Measurements from ENCODE around the gene GOLGA2.

The GOLGA2 gene

GRCh38 chr9:128260340-128260739 is 15.5 kb downstream of the GOLGA2 start:
- in situ Hi-C loops (cut with HindIII; ENCODE audit: low sequenced_read_pairs), result no loop called here

- in situ Hi-C loops (cut with HindIII; ENCODE audit: low sequenced_read_pairs), result no loop called here
These were observed 16.7 kb downstream of the GOLGA2 start for GRCh38 chr9:128259156-128259555.

- in situ Hi-C loops (cut with HindIII; ENCODE audit: low sequenced_read_pairs), result no loop called here
These were observed 17.5 kb downstream of the GOLGA2 start for GRCh38 chr9:128258326-128258725.

GRCh38 chr9:128257907-128258306 is 17.9 kb downstream of the GOLGA2 start:
- in situ Hi-C loops (cut with HindIII; ENCODE audit: low sequenced_read_pairs), result no loop called here

GRCh38 chr9:128257086-128257825 is 18.6 kb downstream of the GOLGA2 start:
- in situ Hi-C loops (cut with HindIII; ENCODE audit: low sequenced_read_pairs), result no loop called here

- in situ Hi-C loops (cut with HindIII; ENCODE audit: low sequenced_read_pairs), result loop anchor here (5.0 kb wide), 1 partner anchor 62 kb away; no protein-coding TSS in a partner anchor
These were observed 20.7 kb downstream of the GOLGA2 start for GRCh38 chr9:128254855-128255759.

GRCh38 chr9:128254362-128254761 is 21.4 kb downstream of the GOLGA2 start:
- in situ Hi-C loops (cut with HindIII; ENCODE audit: low sequenced_read_pairs), result loop anchor here (5.0 kb wide), 1 partner anchor 63 kb away; no protein-coding TSS in a partner anchor

GRCh38 chr9:128253991-128254346 is 21.8 kb downstream of the GOLGA2 start:
- in situ Hi-C loops (cut with HindIII; ENCODE audit: low sequenced_read_pairs), result loop anchor here (5.0 kb wide), 1 partner anchor 63 kb away; no protein-coding TSS in a partner anchor

- in situ Hi-C loops (cut with HindIII; ENCODE audit: low sequenced_read_pairs), result loop anchor here (5.0 kb wide), 1 partner anchor 64 kb away; no protein-coding TSS in a partner anchor
These were observed 22.4 kb downstream of the GOLGA2 start for GRCh38 chr9:128253140-128253990.

GRCh38 chr9:128252317-128253139 is 23.3 kb downstream of the GOLGA2 start:
- in situ Hi-C loops (cut with HindIII; ENCODE audit: low sequenced_read_pairs), result loop anchor here (5.0 kb wide), 1 partner anchor 65 kb away; no protein-coding TSS in a partner anchor

GRCh38 chr9:128251732-128252100 is 24.1 kb downstream of the GOLGA2 start:
- in situ Hi-C loops (cut with HindIII; ENCODE audit: low sequenced_read_pairs), result loop anchor here (5.0 kb wide), 1 partner anchor 66 kb away; no protein-coding TSS in a partner anchor

- in situ Hi-C loops (cut with HindIII; ENCODE audit: low sequenced_read_pairs), result loop anchor here (5.0 kb wide), 1 partner anchor 66 kb away; no protein-coding TSS in a partner anchor
These were observed 24.7 kb downstream of the GOLGA2 start for GRCh38 chr9:128250839-128251731.

- in situ Hi-C loops (cut with HindIII; ENCODE audit: low sequenced_read_pairs), result loop anchor here (5.0 kb wide), 1 partner anchor 67 kb away; no protein-coding TSS in a partner anchor
These were observed 25.6 kb downstream of the GOLGA2 start for GRCh38 chr9:128249908-128250838.

GRCh38 chr9:128249558-128249907 is 26.3 kb downstream of the GOLGA2 start:
- in situ Hi-C loops (cut with HindIII; ENCODE audit: low sequenced_read_pairs), result no loop called here

GRCh38 chr9:128247226-128247803 is 28.5 kb downstream of the GOLGA2 start:
- in situ Hi-C loops (cut with HindIII; ENCODE audit: low sequenced_read_pairs), result no loop called here

- in situ Hi-C loops (cut with HindIII; ENCODE audit: low sequenced_read_pairs), result no loop called here
These were observed 29.3 kb downstream of the GOLGA2 start for GRCh38 chr9:128246471-128246870.

GRCh38 chr9:128245421-128246151 is 30.2 kb downstream of the GOLGA2 start:
- in situ Hi-C loops (cut with HindIII; ENCODE audit: low sequenced_read_pairs), result no loop called here
